Prostate gland (tissue), 2 donors: ENCODE results near the gene THSD4.

Experiments used
- CTCF ChIP-seq, 4 experiments: fragments of 200-600 bp in 2 of 4; fragments of 450-650 bp in 2 of 4; sonication (generic) in 2 of 4; IDR thresholded peaks; 1 replicate in 3 of 4; 2 replicates in 1 of 4; pipeline ENCODE4 v1.5.1; 2016 to 2019; ENCODE audit warnings: antibody characterized with exemption in 4 of 4, mild to moderate bottlenecking in 2 of 4, moderate library complexity in 2 of 4
- POLR2AphosphoS5 ChIP-seq: sonication (generic); formaldehyde crosslinking; IDR thresholded peaks from one replicate; pipeline ENCODE4 v1.6.1; 2017; ENCODE audit warnings: antibody characterized with exemption

- no peak for TF ChIP-seq POLR2AphosphoS5
- no peak for TF ChIP-seq CTCF (IDR thresholded peaks at IDR 0.05)
These were observed 673.6 kb downstream of the THSD4 start for GRCh38 chr15:71788646-71789579.
